H1 (cell line): ENCODE measurements around the gene SLC44A1. TPM values are rescaled to one million over a fixed set of nuclear protein-coding genes. Genes with fewer than 3 reads are reported as not detected.

Experiments
- CTCF ChIA-PET: fragments of 300-600 bp; sonication (Branson Sonifier 250); formaldehyde crosslinking; loops from one replicate; lab custom pipeline; 2021; ENCODE audit not compliant: partially characterized antibody; lab: Charles Lee
- POLR2A ChIA-PET: fragments of 300-600 bp; sonication (Branson Sonifier 250); formaldehyde crosslinking; loops from one replicate; lab custom pipeline; 2021; ENCODE audit warnings: inconsistent platforms; ENCODE audit not compliant: partially characterized antibody; lab: Charles Lee
- DNase-seq, 2 experiments: peaks; one replicate each; pipeline versions ENCODE4 v3.0.0 to v3.0.0-alpha.2; 2010 to 2022; ENCODE audit warnings: low spot score in 2 of 2, low read depth in 1 of 2, mixed read lengths in 1 of 2
- FAIRE-seq: peaks from 2 replicates; lab custom pipeline; 2011; peaks lifted over from hg19 to GRCh38; lab: Jason Lieb, UNC
- H2AFZ ChIP-seq: 2 replicates; pipeline ENCODE4 v1.8.1; 2012; ENCODE audit warnings: low read length, inconsistent platforms
- H2AK5ac ChIP-seq: 2 replicates; pipeline ENCODE4 v1.6.1; 2013; ENCODE audit warnings: low read depth, low read length
- H2BK120ac ChIP-seq: replicated peaks from 2 replicates; pipeline ENCODE3; 2013; ENCODE audit warnings: low read depth, low read length, inconsistent platforms
- H2BK12ac ChIP-seq: 2 replicates; pipeline ENCODE4 v1.6.1; 2013; ENCODE audit warnings: low read depth, low read length
- H2BK15ac ChIP-seq: 2 replicates; pipeline ENCODE4 v1.6.1; 2013; ENCODE audit warnings: low read length
- H2BK20ac ChIP-seq: 2 replicates; pipeline ENCODE4 v1.6.1; 2013; ENCODE audit warnings: low read length
- H2BK5ac ChIP-seq: 2 replicates; pipeline ENCODE4 v1.6.1; 2013; ENCODE audit warnings: low read depth, low read length
- H3K14ac ChIP-seq: 2 replicates; pipeline ENCODE4 v1.6.1; 2013; ENCODE audit warnings: inconsistent platforms; ENCODE audit not compliant: insufficient read length
- H3K18ac ChIP-seq: 2 replicates; pipeline ENCODE4 v1.6.1; 2013; ENCODE audit warnings: low read length; ENCODE audit errors: extremely low read depth
- H3K23ac ChIP-seq: 2 replicates; pipeline ENCODE4 v1.6.1; 2013; ENCODE audit warnings: inconsistent platforms; ENCODE audit not compliant: insufficient read length
- H3K23me2 ChIP-seq: 2 replicates; pipeline ENCODE4 v1.6.1; 2013; ENCODE audit warnings: low read depth, low read length
- H3K27ac ChIP-seq: 2 replicates; pipeline ENCODE4 v1.6.1; 2011; ENCODE audit warnings: low read depth, low read length, inconsistent platforms
- H3K27me3 ChIP-seq, 4 experiments: replicated peaks in 1 of 4; 1 replicate in 1 of 4; 2 replicates in 3 of 4; pipeline versions ENCODE4 v1.6.1 to v1.8.1; 2011 to 2013; ENCODE audit warnings: low read length in 3 of 4, mild to moderate bottlenecking in 3 of 4, inconsistent platforms in 2 of 4, mixed read lengths in 2 of 4, moderate library complexity in 1 of 4; ENCODE audit not compliant: control insufficient read depth in 3 of 4, insufficient read depth in 3 of 4; ENCODE audit errors: extremely low read depth in 1 of 4
- H3K36me3 ChIP-seq, 4 experiments: 2 replicates each; pipeline versions ENCODE4 v1.6.1 to v1.8.1; 2011 to 2013; ENCODE audit warnings: mild to moderate bottlenecking in 4 of 4, low read length in 3 of 4, moderate library complexity in 2 of 4, control low read depth in 1 of 4, inconsistent platforms in 1 of 4; ENCODE audit not compliant: insufficient read depth in 4 of 4, control insufficient read depth in 2 of 4
- H3K4ac ChIP-seq: replicated peaks from 2 replicates; pipeline ENCODE3; 2013; ENCODE audit warnings: low read length, low read depth, mixed read lengths, inconsistent platforms; ENCODE audit not compliant: insufficient read length
- H3K4me1 ChIP-seq, 4 experiments: replicated peaks in 1 of 4; 1 replicate in 1 of 4; 2 replicates in 3 of 4; pipeline versions ENCODE4 v1.6.1 to v1.8.1; 2011 to 2013; ENCODE audit warnings: low read length in 3 of 4, inconsistent platforms in 2 of 4, mixed read lengths in 1 of 4; ENCODE audit not compliant: insufficient read depth in 4 of 4, control insufficient read depth in 3 of 4
- H3K4me2 ChIP-seq, 2 experiments: 2 replicates each; pipeline versions ENCODE4 v1.6.1 to v1.8.1; 2011 to 2013; ENCODE audit warnings: low read depth in 2 of 2, low read length in 2 of 2, control low read depth in 1 of 2, inconsistent platforms in 1 of 2, mild to moderate bottlenecking in 1 of 2; ENCODE audit not compliant: insufficient read depth in 1 of 2
- H3K4me3 ChIP-seq, 4 experiments: fragments of 200-600, 300-600 bp in 1 of 4; sonication (generic), shearing (Covaris generic), sonication (Bioruptor Twin) in 1 of 4; 2 replicates each; pipeline versions ENCODE4 v1.5.1 to v1.8.1; 2011 to 2016; ENCODE audit warnings: low read length in 4 of 4, low read depth in 3 of 4, control low read depth in 2 of 4, inconsistent platforms in 2 of 4, mild to moderate bottlenecking in 2 of 4, mixed read lengths in 1 of 4, moderate library complexity in 1 of 4; ENCODE audit not compliant: insufficient read depth in 2 of 4; ENCODE audit errors: extremely low read depth in 1 of 4
- H3K56ac ChIP-seq: replicated peaks from 2 replicates; pipeline ENCODE3; 2013; ENCODE audit warnings: low read depth, mild to moderate bottlenecking, mixed read lengths, low read length, inconsistent platforms; ENCODE audit not compliant: insufficient read length
- H3K79me1 ChIP-seq: 2 replicates; pipeline ENCODE4 v1.6.1; 2013; ENCODE audit warnings: low read depth, low read length, control low read depth
- H3K79me2 ChIP-seq, 2 experiments: 2 replicates each; pipeline versions ENCODE4 v1.6.1 to v1.8.1; 2012 to 2013; ENCODE audit warnings: low read length in 2 of 2, mild to moderate bottlenecking in 2 of 2, inconsistent platforms in 1 of 2; ENCODE audit not compliant: insufficient read depth in 2 of 2, control insufficient read depth in 1 of 2
- H3K9ac ChIP-seq, 4 experiments: replicated peaks in 1 of 4; 1 replicate in 1 of 4; 2 replicates in 3 of 4; pipeline versions ENCODE4 v1.6.1 to v1.8.1; 2011 to 2013; ENCODE audit warnings: low read depth in 3 of 4, low read length in 3 of 4, control low read depth in 2 of 4, mild to moderate bottlenecking in 2 of 4, moderate library complexity in 2 of 4, inconsistent platforms in 1 of 4; ENCODE audit errors: extremely low read depth in 1 of 4
- H3K9me3 ChIP-seq, 2 experiments: 2 replicates each; pipeline versions ENCODE4 v1.6.1 to v1.8.1; 2012 to 2013; ENCODE audit warnings: mild to moderate bottlenecking in 2 of 2, moderate library complexity in 2 of 2, control low read depth in 1 of 2, inconsistent platforms in 1 of 2, low read depth in 1 of 2, low read length in 1 of 2, mixed read lengths in 1 of 2; ENCODE audit not compliant: insufficient read depth in 2 of 2
- H4K20me1 ChIP-seq, 2 experiments: replicated peaks in 1 of 2; 2 replicates each; pipeline versions ENCODE3 to v1.8.1; 2011 to 2013; ENCODE audit warnings: inconsistent platforms in 2 of 2, low read length in 2 of 2, mild to moderate bottlenecking in 1 of 2; ENCODE audit not compliant: insufficient read depth in 2 of 2, control insufficient read depth in 1 of 2
- H4K5ac ChIP-seq: 2 replicates; pipeline ENCODE4 v1.6.1; 2013; ENCODE audit warnings: low read length, low read depth, mixed read lengths, inconsistent platforms; ENCODE audit not compliant: insufficient read length
- H4K8ac ChIP-seq: 2 replicates; pipeline ENCODE4 v1.8.0; 2013; ENCODE audit warnings: mild to moderate bottlenecking, moderate library complexity, low read length, inconsistent platforms; ENCODE audit not compliant: insufficient read depth; ENCODE audit errors: extremely low read depth
- H4K91ac ChIP-seq: replicated peaks from 2 replicates; pipeline ENCODE3; 2013; ENCODE audit warnings: low read length, mixed read lengths, inconsistent platforms; ENCODE audit not compliant: insufficient read length
- ASH2L ChIP-seq: fragments of 200-600, 300-600 bp; sonication (generic); IDR thresholded peaks from one replicate; pipeline ENCODE4 v1.7.1; 2017; ENCODE audit warnings: low read length
- BCL11A ChIP-seq, 2 experiments: IDR thresholded peaks; one replicate each; pipeline ENCODE4 v1.6.1; 2011; ENCODE audit warnings: low read depth in 2 of 2, low read length in 2 of 2, mild to moderate bottlenecking in 2 of 2
- CREB1 ChIP-seq: IDR thresholded peaks from 2 replicates; pipeline ENCODE4 v1.6.1; 2012; ENCODE audit warnings: inconsistent platforms
- EGR1 ChIP-seq: IDR thresholded peaks from 2 replicates; pipeline ENCODE4 v1.6.1; 2011; ENCODE audit warnings: low read depth, low read length, borderline replicate concordance
- FOSL1 ChIP-seq: IDR thresholded peaks from 2 replicates; pipeline ENCODE4 v1.6.1; 2011; ENCODE audit warnings: mild to moderate bottlenecking, low read depth, low read length, moderate library complexity; ENCODE audit not compliant: insufficient read depth
- GABPA ChIP-seq: IDR thresholded peaks from 2 replicates; pipeline ENCODE4 v1.6.1; 2011; ENCODE audit warnings: mild to moderate bottlenecking, low read length, moderate library complexity, borderline replicate concordance; ENCODE audit not compliant: insufficient read depth
- GTF2F1 ChIP-seq: IDR thresholded peaks from 2 replicates; pipeline ENCODE4 v1.6.1; 2012; ENCODE audit warnings: low read depth, low read length, improper control_type of control experiment, borderline replicate concordance
- KDM1A ChIP-seq: fragments of 200-600, 300-600 bp; sonication (generic); IDR thresholded peaks from 2 replicates; pipeline ENCODE4 v1.7.1; 2016; ENCODE audit warnings: mild to moderate bottlenecking, low read length, borderline replicate concordance
- MAFK ChIP-seq: IDR thresholded peaks from 2 replicates; pipeline ENCODE4 v1.6.1; 2012; ENCODE audit warnings: low read depth, mild to moderate bottlenecking, improper control_type of control experiment, low read length
- NANOG ChIP-seq: IDR thresholded peaks from 2 replicates; pipeline ENCODE4 v1.6.1; 2011; ENCODE audit warnings: low read length, low read depth, mild to moderate bottlenecking, inconsistent platforms; ENCODE audit not compliant: insufficient read depth, poor library complexity, severe bottlenecking
- SIX5 ChIP-seq: IDR thresholded peaks from 2 replicates; pipeline ENCODE4 v1.6.1; 2011; ENCODE audit warnings: mild to moderate bottlenecking, low read depth, low read length
- SP1 ChIP-seq: IDR thresholded peaks from 2 replicates; pipeline ENCODE4 v1.6.1; 2011; ENCODE audit warnings: low read depth, low read length
- SRF ChIP-seq: IDR thresholded peaks from 2 replicates; pipeline ENCODE4 v1.6.1; 2011; ENCODE audit warnings: mild to moderate bottlenecking, low read depth, low read length, moderate library complexity
- TCF12 ChIP-seq: IDR thresholded peaks from 2 replicates; pipeline ENCODE4 v1.6.1; 2011; ENCODE audit warnings: low read depth, mild to moderate bottlenecking, low read length
- TEAD4 ChIP-seq: IDR thresholded peaks from 2 replicates; pipeline ENCODE4 v1.6.1; 2012; ENCODE audit warnings: low read depth, low read length, inconsistent platforms, mixed read lengths
- YY1 ChIP-seq: IDR thresholded peaks from 2 replicates; pipeline ENCODE4 v1.6.1; 2011; ENCODE audit warnings: low read depth, mild to moderate bottlenecking, low read length
- WGBS, 2 experiments: shearing (Covaris generic) in 1 of 2; methylation state at CpG; one replicate each; pipeline versions ENCODE4 v1.1.6 to v1.1.7; 2013 to 2015; ENCODE audit warnings: low lambda C conversion rate in 2 of 2, mixed read lengths in 2 of 2, inconsistent platforms in 1 of 2, low coverage in 1 of 2, missing lambda C conversion rate in 1 of 2; ENCODE audit not compliant: insufficient replicate concordance in 2 of 2, insufficient coverage in 1 of 2, insufficient read length in 1 of 2; ENCODE audit errors: extremely low coverage in 1 of 2, missing lambda C conversion rate in 1 of 2; 5-methylcytosine and 5-hydroxymethylcytosine counted together
- polyA plus RNA-seq, 7 experiments: library from polyadenylated mRNA; depleted of rRNA in 3 of 7; stranded (reverse) in 5 of 7; unstranded in 2 of 7; fragments of >200 nt in 5 of 7; fragments of 200-250 nt in 2 of 7; gene quantifications; 1 replicate in 5 of 7; 2 replicates in 1 of 7; 4 replicates in 1 of 7; pipeline versions ENCODE4 v1.2.1 to v1.2.3, GENCODE V29; 2011 to 2013; ENCODE audit warnings: missing spikeins in 2 of 7, mixed read lengths in 2 of 7
- total RNA-seq: library from RNA; stranded (reverse); fragmentation: NEBNext Ultra II Directional; extraction: Animal tissue kit (Norgen Biotek cat#: 25700); gene quantifications from 2 replicates; pipeline ENCODE4 v1.2.1, GENCODE V29; 2021

SLC44A1 gene
- total and polyA plus RNA-seq, 2 of the 8 experiments (the other 6 are each of a cell fraction or from before 2014, with no cell fraction given) = 30.5 to 71.2 TPM

DNA sequence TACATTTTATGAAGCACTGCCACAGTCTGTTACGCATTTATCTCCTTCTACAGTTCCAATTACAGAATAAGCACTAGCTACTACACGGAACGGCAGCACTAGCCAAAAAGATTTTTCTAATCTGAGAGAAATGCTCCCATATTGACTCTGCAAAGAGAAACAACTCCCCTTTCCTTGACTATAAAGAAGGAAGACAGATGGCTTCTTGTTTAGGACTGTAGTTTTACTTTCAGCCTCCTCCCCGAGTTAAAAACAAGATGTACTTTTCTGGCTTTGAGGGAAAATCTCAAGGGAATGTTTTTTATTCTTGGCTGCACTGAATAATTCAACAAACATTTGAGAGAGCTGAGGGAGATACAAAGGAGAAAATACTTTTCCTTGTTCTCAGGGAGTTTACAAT is 1.9 kb upstream of the SLC44A1 start:
- H3K56ac ChIP-seq = no peak overlapping the region
- no peak overlapping the region for H4K91ac ChIP-seq
- H2BK20ac ChIP-seq = no peak overlapping the region
- no peak overlapping the region for H2BK15ac ChIP-seq
- peaks cover 0 to 2% of the 10 kb centered on the region in 2 experiments for H4K20me1 ChIP-seq
- no peak overlapping the region for H2BK5ac ChIP-seq
- H3K4me3 ChIP-seq = peak overlapping the region in 1 of 4 experiments; percentile 84; a peak in 2 of 8 replicates
- no peak overlapping the region for H2BK12ac ChIP-seq
- FAIRE-seq = no peak
- ChIA-PET CTCF (interaction anchor here (0.7 to 3.0 kb wide), 2 partner anchors 102 to 380 kb away, joined by 3 to 8 read pairs; no protein-coding TSS in a partner anchor), POLR2A (interaction anchor here (0.6 to 1.0 kb wide), 2 partner anchors 131 to 378 kb away, joined by 3 read pairs; no protein-coding TSS in a partner anchor)
- H3K4ac ChIP-seq = no peak overlapping the region
- WGBS, 2 experiments = 45% methylated on average over 4 of the region's 4 CpGs; no CpG with 5 or more reads in 1 of the 2 experiments
- H3K9ac ChIP-seq = no peak overlapping the region
- H3K27ac ChIP-seq = no peak overlapping the region
- H4K5ac ChIP-seq = no peak overlapping the region
- H3K14ac ChIP-seq = no peak overlapping the region
- no peak overlapping the region for H2AK5ac ChIP-seq
- no peaks in the 10 kb centered on the region for H3K27me3 ChIP-seq
- no peak overlapping the region for H3K23ac ChIP-seq
- no peak overlapping the region for H3K18ac ChIP-seq
- no peak overlapping the region for H2BK120ac ChIP-seq
- H3K23me2 ChIP-seq = peaks cover 5% of the 10 kb centered on the region; the same call in 1 of the 2 replicates
- H3K4me2 ChIP-seq = peak overlapping the region; percentile 39 to 63
- peaks cover 0 to 24% (median 13%) of the 10 kb centered on the region in 4 experiments; a peak in 5 of 7 replicates for H3K4me1 ChIP-seq
- TF ChIP-seq BCL11A (IDR thresholded peaks at IDR 0.05; ENCODE audit: low read depth in 2 of 2, low read length in 2 of 2) = no peak
- no peak for TF ChIP-seq CREB1
- TF ChIP-seq GTF2F1 = no peak
- no peak for TF ChIP-seq EGR1
- TF ChIP-seq YY1 = no peak
- no peak for TF ChIP-seq FOSL1
- no peak for TF ChIP-seq TEAD4
- no peak for TF ChIP-seq SIX5
- TF ChIP-seq KDM1A = no peak
- TF ChIP-seq SP1 = no peak
- TF ChIP-seq MAFK = no peak
- TF ChIP-seq NANOG = no peak
- TF ChIP-seq GABPA = no peak
- TF ChIP-seq SRF = no peak
- no peak for TF ChIP-seq TCF12
- TF ChIP-seq ASH2L = no peak
- H4K8ac ChIP-seq = no peak overlapping the region
- no peaks in the 10 kb centered on the region for H3K9me3 ChIP-seq
- no peaks in the 10 kb centered on the region for H3K36me3 ChIP-seq
- H3K79me2 ChIP-seq = peaks cover 9 to 22% of the 10 kb centered on the region in 2 experiments; a peak in 3 of 4 replicates
- DNase-seq = no peak
- no peak overlapping the region for H2AFZ ChIP-seq
- no peaks in the 10 kb centered on the region for H3K79me1 ChIP-seq
